Vagina (tissue), 2 donors: Measurements from ENCODE around the gene SCUBE1. TPM values are rescaled to one million over a fixed set of nuclear protein-coding genes. Genes with fewer than 3 reads are reported as not detected.

Source experiments
- DNase-seq, 2 donors: peaks; one replicate each; pipeline ENCODE4 v3.0.0-alpha.2; 2017; ENCODE audit errors: extremely low spot score in 2 of 2
- H3K27ac ChIP-seq: fragments of 200-600 bp; sonication (generic); one replicate; pipeline ENCODE4 v1.5.1; 2019
- H3K27me3 ChIP-seq: fragments of 200-600 bp; sonication (generic); one replicate; pipeline ENCODE4 v1.5.1; 2019
- H3K36me3 ChIP-seq, 2 donors: fragments of 200-600 bp; sonication (generic); one replicate each; pipeline ENCODE4 v1.5.1; 2017 to 2019
- H3K4me1 ChIP-seq: fragments of 200-600 bp; sonication (generic); one replicate; pipeline ENCODE4 v1.5.1; 2019
- H3K4me3 ChIP-seq, 2 donors: fragments of 200-600 bp; sonication (generic); 1 replicate in 1 of 2; 2 replicates in 1 of 2; pipeline ENCODE4 v1.5.1; 2016 to 2019
- H3K9me3 ChIP-seq: fragments of 200-600 bp; sonication (generic); one replicate; pipeline ENCODE4 v1.5.1; 2019
- POLR2A ChIP-seq, 2 donors: fragments of 450-650 bp; IDR thresholded peaks; one replicate each; pipeline ENCODE4 v1.6.1; 2017; ENCODE audit warnings: antibody characterized with exemption in 2 of 2, mild to moderate bottlenecking in 2 of 2, moderate library complexity in 2 of 2
- POLR2AphosphoS5 ChIP-seq, 2 donors: sonication (generic); formaldehyde crosslinking; IDR thresholded peaks; one replicate each; pipeline ENCODE4 v1.9.0; 2017; ENCODE audit warnings: antibody characterized with exemption in 2 of 2, mild to moderate bottlenecking in 2 of 2, low read depth in 1 of 2; ENCODE audit not compliant: insufficient read depth in 1 of 2
- intact Hi-C: fragments of 100-400 bp; cut with DNase I; formaldehyde crosslinking; loops from one replicate; pipeline ENCODE4 v1.15.1; 2023
- total RNA-seq: library from RNA; depleted of rRNA; stranded (reverse); fragments of >200 nt; gene quantifications from one replicate; pipeline ENCODE4 v1.2.3, GENCODE V29; 2016
- TF ChIP-seq, protein P1 (sequence below), 3 experiments: fragments of 450-650 bp in 2 of 3; fragments of 200-600 bp in 1 of 3; sonication (generic) in 1 of 3; IDR thresholded peaks; one replicate each; pipeline ENCODE4 v1.5.1; 2017 to 2019; ENCODE audit warnings: antibody characterized with exemption in 3 of 3, mild to moderate bottlenecking in 2 of 3, moderate library complexity in 2 of 3

Gene SCUBE1
- total RNA-seq, 1 donor from 2014 or later = 6.9 TPM

- no peaks in the 10 kb centered on the region for H3K36me3 ChIP-seq
- intact Hi-C loops = loop anchor here (10.0 kb wide), 1 partner anchor 612 kb away; no protein-coding TSS in a partner anchor
- H3K4me3 ChIP-seq = no peak overlapping the region
- H3K27me3 ChIP-seq = no peaks in the 10 kb centered on the region
- TF ChIP-seq POLR2AphosphoS5 (IDR thresholded peaks at IDR 0.05; ENCODE audit: insufficient read depth in 1 of 2, low read depth in 1 of 2) (no peak), POLR2A (IDR thresholded peaks at IDR 0.05) (no peak)
- TF ChIP-seq, protein P1, sequence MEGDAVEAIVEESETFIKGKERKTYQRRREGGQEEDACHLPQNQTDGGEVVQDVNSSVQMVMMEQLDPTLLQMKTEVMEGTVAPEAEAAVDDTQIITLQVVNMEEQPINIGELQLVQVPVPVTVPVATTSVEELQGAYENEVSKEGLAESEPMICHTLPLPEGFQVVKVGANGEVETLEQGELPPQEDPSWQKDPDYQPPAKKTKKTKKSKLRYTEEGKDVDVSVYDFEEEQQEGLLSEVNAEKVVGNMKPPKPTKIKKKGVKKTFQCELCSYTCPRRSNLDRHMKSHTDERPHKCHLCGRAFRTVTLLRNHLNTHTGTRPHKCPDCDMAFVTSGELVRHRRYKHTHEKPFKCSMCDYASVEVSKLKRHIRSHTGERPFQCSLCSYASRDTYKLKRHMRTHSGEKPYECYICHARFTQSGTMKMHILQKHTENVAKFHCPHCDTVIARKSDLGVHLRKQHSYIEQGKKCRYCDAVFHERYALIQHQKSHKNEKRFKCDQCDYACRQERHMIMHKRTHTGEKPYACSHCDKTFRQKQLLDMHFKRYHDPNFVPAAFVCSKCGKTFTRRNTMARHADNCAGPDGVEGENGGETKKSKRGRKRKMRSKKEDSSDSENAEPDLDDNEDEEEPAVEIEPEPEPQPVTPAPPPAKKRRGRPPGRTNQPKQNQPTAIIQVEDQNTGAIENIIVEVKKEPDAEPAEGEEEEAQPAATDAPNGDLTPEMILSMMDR (IDR thresholded peaks at IDR 0.05) = no peak
- DNase-seq = no peak
- no peaks in the 10 kb centered on the region for H3K9me3 ChIP-seq
- H3K27ac ChIP-seq = no peak overlapping the region
- no peaks in the 10 kb centered on the region for H3K4me1 ChIP-seq
Measured at GRCh38 chr22:43272301-43272700, 70.9 kb downstream of the SCUBE1 start.

- no peaks in the 10 kb centered on the region for H3K9me3 ChIP-seq
- no peak overlapping the region for H3K4me3 ChIP-seq
- TF ChIP-seq POLR2AphosphoS5 (IDR thresholded peaks at IDR 0.05; ENCODE audit: insufficient read depth in 1 of 2, low read depth in 1 of 2) (no peak), POLR2A (IDR thresholded peaks at IDR 0.05) (no peak)
- TF ChIP-seq, protein P1 (IDR thresholded peaks at IDR 0.05) = no peak
- no peaks in the 10 kb centered on the region for H3K27me3 ChIP-seq
- no peaks in the 10 kb centered on the region for H3K4me1 ChIP-seq
- no peak overlapping the region for H3K27ac ChIP-seq
- no peaks in the 10 kb centered on the region for H3K36me3 ChIP-seq
- intact Hi-C loops = loop anchor here (10.0 kb wide), 1 partner anchor 614 kb away; no protein-coding TSS in a partner anchor
- no peak for DNase-seq
Measured at GRCh38 chr22:43270949-43271348, 72.2 kb downstream of the SCUBE1 start.

DNA sequence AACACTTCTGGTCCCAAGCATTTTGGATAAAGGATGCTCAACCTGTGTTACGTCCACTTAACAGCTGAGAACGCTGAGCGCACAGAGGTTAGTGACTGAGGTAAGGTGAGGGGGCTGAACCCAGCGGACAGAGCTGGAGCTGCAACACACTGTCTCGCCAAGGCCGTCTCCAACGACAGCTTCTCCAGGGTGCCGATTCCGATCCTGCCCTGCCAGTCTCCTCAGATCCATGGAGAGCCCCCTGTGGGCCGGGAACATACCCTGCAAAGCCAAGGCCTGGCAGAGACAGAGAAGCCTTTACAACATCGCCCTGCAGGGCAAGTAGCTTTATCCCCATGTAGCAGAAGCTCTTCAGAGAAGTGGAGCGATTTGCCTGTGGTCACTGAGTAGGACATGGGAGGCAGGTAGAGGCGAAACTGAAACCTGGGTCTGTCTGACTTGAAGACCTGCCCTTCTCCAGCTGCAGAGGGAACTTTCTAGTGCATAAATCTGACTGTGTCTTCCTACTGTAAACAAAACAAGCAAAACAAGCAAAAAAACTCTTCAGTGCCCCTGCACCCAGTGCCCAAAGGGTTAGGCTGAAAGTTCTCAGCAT, 72.8 kb downstream of the SCUBE1 start:
- Histone ChIP-seq H3K4me1 (no peaks in the 10 kb centered on the region), H3K27me3 (no peaks in the 10 kb centered on the region), H3K27ac (no peak overlapping the region), H3K36me3 (no peaks in the 10 kb centered on the region), H3K9me3 (no peaks in the 10 kb centered on the region), H3K4me3 (no peak overlapping the region)
- intact Hi-C loops = loop anchor here (10.0 kb wide), 1 partner anchor 614 kb away; no protein-coding TSS in a partner anchor
- DNase-seq = no peak
- TF ChIP-seq POLR2A (IDR thresholded peaks at IDR 0.05) = no peak
- TF ChIP-seq, protein P1 (IDR thresholded peaks at IDR 0.05) = no peak
- TF ChIP-seq POLR2AphosphoS5 (IDR thresholded peaks at IDR 0.05; ENCODE audit: insufficient read depth in 1 of 2, low read depth in 1 of 2) = no peak

DNA sequence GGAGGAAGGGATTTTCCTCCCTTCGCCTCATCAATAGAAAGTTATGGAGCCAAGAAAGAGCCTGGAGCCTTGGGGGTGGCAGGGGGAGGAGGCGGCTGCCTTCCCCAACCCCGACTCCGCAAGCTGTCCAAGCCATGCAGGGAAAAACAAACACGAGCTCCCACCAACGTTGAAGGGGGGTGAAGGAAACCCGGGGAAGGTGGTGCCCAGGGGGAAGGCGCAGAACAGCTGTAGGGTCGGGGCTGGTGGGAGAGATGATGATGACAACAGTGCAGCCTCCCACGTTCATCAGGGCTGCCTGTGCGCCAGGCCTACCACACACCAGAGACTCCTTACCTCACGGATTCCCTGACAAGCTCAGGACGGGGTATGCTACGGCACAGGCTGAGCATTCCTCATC, 73.5 kb downstream of the SCUBE1 start:
- intact Hi-C loops = loop anchor here (10.0 kb wide), 1 partner anchor 615 kb away; no protein-coding TSS in a partner anchor
- Histone ChIP-seq H3K4me3 (no peak overlapping the region), H3K27me3 (no peaks in the 10 kb centered on the region), H3K36me3 (no peaks in the 10 kb centered on the region), H3K4me1 (peaks cover 6% of the 10 kb centered on the region), H3K27ac (no peak overlapping the region), H3K9me3 (no peaks in the 10 kb centered on the region)
- TF ChIP-seq, protein P1 (IDR thresholded peaks at IDR 0.05) = no peak
- TF ChIP-seq POLR2A (IDR thresholded peaks at IDR 0.05) = no peak
- TF ChIP-seq POLR2AphosphoS5 (IDR thresholded peaks at IDR 0.05; ENCODE audit: insufficient read depth in 1 of 2, low read depth in 1 of 2) = no peak
- no peak for DNase-seq

GRCh38 chr22:43269246-43269645, 73.9 kb downstream of the SCUBE1 start:
- H3K27ac ChIP-seq = no peak overlapping the region

More at GRCh38 chr22:43269246-43269645, 73.9 kb downstream of the SCUBE1 start:
- Histone ChIP-seq H3K4me1 (peaks cover 10% of the 10 kb centered on the region), H3K27me3 (no peaks in the 10 kb centered on the region), H3K4me3 (no peak overlapping the region), H3K9me3 (no peaks in the 10 kb centered on the region), H3K36me3 (no peaks in the 10 kb centered on the region)
- intact Hi-C loops = no loop called here
- no peak for DNase-seq
- TF ChIP-seq POLR2AphosphoS5 (IDR thresholded peaks at IDR 0.05; ENCODE audit: insufficient read depth in 1 of 2, low read depth in 1 of 2) = no peak
- no peak for TF ChIP-seq POLR2A (IDR thresholded peaks at IDR 0.05)
- TF ChIP-seq, protein P1 (IDR thresholded peaks at IDR 0.05) = no peak
